MM.1S (cell line): ENCODE data around the gene PPIP5K1.

Source experiments
- DNase-seq: peaks from one replicate; pipeline ENCODE4 v3.0.0-alpha.2; 2015
- H2AFZ ChIP-seq: fragments of 300-600 bp; sonication (generic); 2 replicates; pipeline ENCODE4 v1.6.0; 2016; ENCODE audit warnings: antibody characterized with exemption, low read length
- H3F3A ChIP-seq: fragments of 300-600 bp; sonication (generic); 2 replicates; pipeline ENCODE4 v1.6.1; 2016; ENCODE audit warnings: mild to moderate bottlenecking, antibody characterized with exemption, low read length, moderate library complexity, mixed read lengths; ENCODE audit not compliant: insufficient read depth
- H3K27ac ChIP-seq: fragments of 300-600 bp; sonication (generic); 2 replicates; pipeline ENCODE4 v1.5.1; 2016; ENCODE audit warnings: mild to moderate bottlenecking, low read length
- H3K27me3 ChIP-seq: fragments of 300-600 bp; sonication (generic); replicated peaks from 2 replicates; pipeline ENCODE4 v1.6.0; 2016; ENCODE audit warnings: low read length; ENCODE audit not compliant: insufficient read depth
- H3K36me3 ChIP-seq: fragments of 300-600 bp; sonication (generic); replicated peaks from 2 replicates; pipeline ENCODE4 v1.6.1; 2016; ENCODE audit warnings: mild to moderate bottlenecking, low read length, mixed read lengths; ENCODE audit not compliant: insufficient read depth
- H3K4me1 ChIP-seq: fragments of 300-600 bp; sonication (generic); 2 replicates; pipeline ENCODE4 v1.6.1; 2016; ENCODE audit warnings: low read length, mixed read lengths
- H3K4me2 ChIP-seq: fragments of 300-600 bp; sonication (generic); 2 replicates; pipeline ENCODE4 v1.6.0; 2016; ENCODE audit warnings: low read depth, low read length
- H3K4me3 ChIP-seq: fragments of 300-600 bp; sonication (generic); 2 replicates; pipeline ENCODE4 v1.5.1; 2016; ENCODE audit warnings: low read length, mixed read lengths
- H3K79me2 ChIP-seq: fragments of 300-600 bp; sonication (generic); 2 replicates; pipeline ENCODE4 v1.6.1; 2016; ENCODE audit warnings: mixed run types, low read length, mixed read lengths
- H3K9ac ChIP-seq: fragments of 300-600 bp; sonication (generic); 2 replicates; pipeline ENCODE4 v1.6.1; 2016; ENCODE audit warnings: low read length, mixed read lengths
- H3K9me2 ChIP-seq: fragments of 300-600 bp; sonication (generic); replicated peaks from 2 replicates; pipeline ENCODE4 v1.6.1; 2016; ENCODE audit warnings: mild to moderate bottlenecking, low read length, mixed read lengths; ENCODE audit not compliant: insufficient read depth
- H3K9me3 ChIP-seq: fragments of 300-600 bp; sonication (generic); replicated peaks from 2 replicates; pipeline ENCODE4 v1.6.1; 2016; ENCODE audit warnings: mild to moderate bottlenecking, low read length, mixed read lengths; ENCODE audit not compliant: insufficient read depth
- H4K20me1 ChIP-seq: fragments of 300-600 bp; sonication (generic); 2 replicates; pipeline ENCODE4 v1.6.1; 2016; ENCODE audit warnings: mild to moderate bottlenecking, low read length, moderate library complexity, mixed read lengths; ENCODE audit not compliant: insufficient read depth
- EZH2 ChIP-seq: fragments of 300-600 bp; sonication (generic); optimal IDR thresholded peaks from 2 replicates; pipeline ENCODE3; 2017; ENCODE audit warnings: low read depth, mild to moderate bottlenecking, antibody characterized with exemption, low read length, mixed read lengths
- EZH2phosphoT487 ChIP-seq: fragments of 300-600 bp; sonication (generic); IDR thresholded peaks from 2 replicates; pipeline ENCODE4 v1.6.1; 2018; ENCODE audit warnings: antibody characterized with exemption, low read length
- TF ChIP-seq, protein P1 (sequence below): fragments of 300-600 bp; sonication (generic); IDR thresholded peaks from 2 replicates; pipeline ENCODE4 v1.5.1; 2016; ENCODE audit warnings: antibody characterized with exemption, low read length, mixed read lengths

PPIP5K1 gene

DNA sequence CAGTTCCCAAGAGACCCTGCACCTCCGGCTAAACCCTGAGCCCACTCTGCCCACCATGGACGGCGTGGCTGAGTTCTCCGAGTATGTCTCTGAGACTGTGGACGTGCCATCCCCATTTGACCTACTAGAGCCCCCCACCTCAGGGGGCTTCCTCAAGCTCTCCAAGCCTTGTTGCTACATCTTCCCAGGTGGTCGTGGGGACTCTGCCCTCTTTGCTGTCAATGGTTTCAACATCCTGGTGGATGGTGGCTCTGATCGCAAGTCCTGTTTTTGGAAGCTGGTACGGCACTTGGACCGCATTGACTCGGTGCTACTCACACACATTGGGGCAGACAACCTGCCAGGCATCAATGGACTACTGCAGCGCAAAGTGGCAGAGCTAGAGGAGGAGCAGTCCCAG lies 68.6 kb downstream of the PPIP5K1 start:
- no peak overlapping the region for H3K27ac ChIP-seq
- H3K79me2 ChIP-seq, result no peaks in the 10 kb centered on the region

DNA sequence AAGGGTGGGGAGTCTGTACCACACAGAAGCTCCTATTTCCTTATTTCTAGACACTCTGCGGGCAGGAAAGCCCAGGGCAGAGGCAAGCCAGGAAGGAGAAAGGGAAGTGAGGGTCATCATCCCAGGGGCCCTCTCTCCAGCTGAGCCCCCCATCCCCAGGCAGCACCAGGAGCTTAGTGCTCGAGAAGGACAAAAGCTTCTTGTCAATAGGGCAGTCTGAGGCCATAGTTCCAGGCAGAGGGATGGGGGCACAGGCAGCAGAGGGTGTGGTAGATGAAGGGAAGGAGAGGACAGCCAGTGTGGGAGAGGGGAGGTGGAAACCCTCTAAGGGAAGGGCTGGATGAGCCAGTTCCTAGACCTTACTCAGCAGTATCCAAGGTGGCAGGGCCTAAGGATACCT lies 69.9 kb downstream of the PPIP5K1 start:
- Histone ChIP-seq H3K4me2 (no peak overlapping the region), H3K9me2 (no peaks in the 10 kb centered on the region), H3K27ac (no peak overlapping the region), H3K36me3 (no peaks in the 10 kb centered on the region), H3K9me3 (no peaks in the 10 kb centered on the region), H3K79me2 (no peaks in the 10 kb centered on the region), H3F3A (no peaks in the 10 kb centered on the region), H3K9ac (no peak overlapping the region), H4K20me1 (no peaks in the 10 kb centered on the region), H3K27me3 (peaks cover 4% of the 10 kb centered on the region; the same call in 1 of the 2 replicates), H2AFZ (no peak overlapping the region), H3K4me3 (no peak overlapping the region), H3K4me1 (peaks cover 8% of the 10 kb centered on the region)
- DNase-seq, result no peak
- TF ChIP-seq, protein P1, sequence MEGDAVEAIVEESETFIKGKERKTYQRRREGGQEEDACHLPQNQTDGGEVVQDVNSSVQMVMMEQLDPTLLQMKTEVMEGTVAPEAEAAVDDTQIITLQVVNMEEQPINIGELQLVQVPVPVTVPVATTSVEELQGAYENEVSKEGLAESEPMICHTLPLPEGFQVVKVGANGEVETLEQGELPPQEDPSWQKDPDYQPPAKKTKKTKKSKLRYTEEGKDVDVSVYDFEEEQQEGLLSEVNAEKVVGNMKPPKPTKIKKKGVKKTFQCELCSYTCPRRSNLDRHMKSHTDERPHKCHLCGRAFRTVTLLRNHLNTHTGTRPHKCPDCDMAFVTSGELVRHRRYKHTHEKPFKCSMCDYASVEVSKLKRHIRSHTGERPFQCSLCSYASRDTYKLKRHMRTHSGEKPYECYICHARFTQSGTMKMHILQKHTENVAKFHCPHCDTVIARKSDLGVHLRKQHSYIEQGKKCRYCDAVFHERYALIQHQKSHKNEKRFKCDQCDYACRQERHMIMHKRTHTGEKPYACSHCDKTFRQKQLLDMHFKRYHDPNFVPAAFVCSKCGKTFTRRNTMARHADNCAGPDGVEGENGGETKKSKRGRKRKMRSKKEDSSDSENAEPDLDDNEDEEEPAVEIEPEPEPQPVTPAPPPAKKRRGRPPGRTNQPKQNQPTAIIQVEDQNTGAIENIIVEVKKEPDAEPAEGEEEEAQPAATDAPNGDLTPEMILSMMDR, result no peak
- TF ChIP-seq EZH2 (no peak), EZH2phosphoT487 (no peak)

More for the DNA sequence above, 68.6 kb downstream of the PPIP5K1 start:
- H3K9ac ChIP-seq, result no peak overlapping the region
- H3F3A ChIP-seq, result no peaks in the 10 kb centered on the region
- H4K20me1 ChIP-seq, result no peaks in the 10 kb centered on the region
- H3K4me2 ChIP-seq, result no peak overlapping the region
- H3K4me1 ChIP-seq, result peaks cover 11% of the 10 kb centered on the region
- peaks cover 4% of the 10 kb centered on the region; the same call in 1 of the 2 replicates for H3K27me3 ChIP-seq
- no peaks in the 10 kb centered on the region for H3K9me3 ChIP-seq
- no peak overlapping the region for H3K4me3 ChIP-seq
- H2AFZ ChIP-seq, result no peak overlapping the region
- no peaks in the 10 kb centered on the region for H3K36me3 ChIP-seq
- H3K9me2 ChIP-seq, result no peaks in the 10 kb centered on the region
- DNase-seq, result no peak
- no peak for TF ChIP-seq EZH2phosphoT487
- TF ChIP-seq EZH2, result no peak
- TF ChIP-seq, protein P1, result no peak

DNA sequence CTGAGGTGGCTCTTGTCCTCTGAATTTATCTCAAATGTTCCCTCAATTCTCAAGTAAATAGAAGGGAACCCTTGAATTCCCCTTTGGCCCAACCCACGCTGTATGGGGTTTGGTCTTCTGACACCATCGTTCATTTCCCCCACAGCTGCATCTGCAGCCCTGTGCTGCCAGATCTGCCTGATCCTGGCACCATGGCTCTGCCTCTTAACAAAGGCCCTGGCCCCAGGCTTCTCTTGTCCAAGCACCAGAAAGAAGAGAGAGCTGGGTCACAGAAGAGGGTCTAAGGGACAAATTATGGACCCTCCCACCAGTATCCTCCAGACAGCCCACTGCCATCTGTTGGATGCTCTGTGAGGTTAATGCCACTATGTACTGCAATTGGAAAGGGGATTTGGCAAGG lies 70.8 kb downstream of the PPIP5K1 start:
- H4K20me1 ChIP-seq, result no peaks in the 10 kb centered on the region
- no peaks in the 10 kb centered on the region for H3K79me2 ChIP-seq
- no peaks in the 10 kb centered on the region for H3K4me1 ChIP-seq
- H3F3A ChIP-seq, result no peaks in the 10 kb centered on the region
- no peaks in the 10 kb centered on the region for H3K9me3 ChIP-seq
- H3K4me2 ChIP-seq, result no peak overlapping the region
- no peaks in the 10 kb centered on the region for H3K36me3 ChIP-seq
- no peak for TF ChIP-seq EZH2
- TF ChIP-seq, protein P1, result no peak
- TF ChIP-seq EZH2phosphoT487, result no peak
- H3K27ac ChIP-seq, result no peak overlapping the region
- H2AFZ ChIP-seq, result no peak overlapping the region
- no peak overlapping the region for H3K4me3 ChIP-seq
- H3K9ac ChIP-seq, result no peak overlapping the region
- peaks cover 4% of the 10 kb centered on the region; the same call in 1 of the 2 replicates for H3K27me3 ChIP-seq
- DNase-seq, result no peak
- no peaks in the 10 kb centered on the region for H3K9me2 ChIP-seq
